Anterior cingulate cortex (tissue), 58 donors: Measurements from ENCODE around the gene TELO2.
"Not testable (repeated sequence)": the region's sequence is repeated elsewhere in the genome, so short reads cannot be mapped to it uniquely, and the experiment has no call there.

Experiments used
- DNase-seq, 58 donors: peaks; one replicate each; lab custom pipeline; 2025; lab: John Stamatoyannopoulos, UW

TELO2 gene

DNA sequence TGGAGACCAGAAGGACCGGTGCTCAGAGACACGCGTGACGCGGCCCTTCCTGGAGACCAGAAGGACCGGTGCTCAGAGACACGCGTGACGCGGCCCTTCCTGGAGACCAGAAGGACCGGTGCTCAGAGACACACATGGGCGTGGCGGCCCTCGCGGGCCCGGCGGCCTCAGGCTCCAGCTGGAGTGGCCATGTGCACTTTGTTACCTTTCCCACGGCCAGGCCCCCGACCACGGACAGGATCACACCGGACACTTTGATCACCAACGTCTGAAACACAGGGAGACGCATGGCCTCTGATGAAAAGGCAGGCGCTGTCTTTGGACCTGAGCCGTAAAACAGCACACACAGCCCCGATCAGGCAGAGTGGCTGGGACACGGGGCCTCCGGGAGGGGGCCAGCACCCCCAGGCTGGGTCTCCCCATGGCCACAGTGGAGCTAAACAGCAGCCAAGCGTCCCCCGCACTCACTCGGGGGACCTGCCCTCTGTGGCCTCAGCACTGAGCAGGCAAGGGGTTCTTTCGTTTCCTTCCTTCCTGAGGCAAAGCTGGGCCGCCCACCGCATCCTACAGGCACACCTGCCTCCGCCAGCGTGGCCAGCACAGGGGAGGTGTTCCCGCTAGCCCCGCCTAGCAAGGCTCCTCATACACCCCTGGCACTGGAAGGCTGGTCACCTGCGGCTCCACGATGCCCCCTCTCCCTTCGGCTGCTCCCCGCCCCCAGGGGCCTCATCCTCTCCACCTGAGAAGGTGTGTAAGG, 35.5 kb upstream of the TELO2 start:
- no peak for DNase-seq

- peak in 3 of 58 donors; percentile 1 to 37 (median 22) for DNase-seq
Observed at GRCh38 chr16:1458336-1458976, 34.7 kb upstream of the TELO2 start.

DNA sequence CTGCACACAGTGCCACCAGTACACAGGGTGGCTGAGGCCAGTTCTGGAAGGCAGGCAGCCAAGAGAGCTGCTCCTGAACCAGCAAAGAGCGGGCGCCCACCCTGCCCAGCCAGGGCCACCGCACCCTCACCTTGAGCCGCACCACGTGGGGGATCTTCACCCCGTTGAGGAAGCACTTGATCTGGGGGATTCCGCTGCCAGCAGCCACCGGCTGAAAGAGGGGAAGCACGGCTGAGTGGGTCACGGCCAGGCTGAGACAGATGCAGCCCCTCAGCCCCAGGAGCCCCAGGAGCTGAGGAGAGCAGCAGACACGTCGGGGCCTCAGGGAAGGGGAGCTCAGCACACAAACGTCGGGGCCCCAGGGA, 34.2 kb upstream of the TELO2 start:
- no peak for DNase-seq

DNA sequence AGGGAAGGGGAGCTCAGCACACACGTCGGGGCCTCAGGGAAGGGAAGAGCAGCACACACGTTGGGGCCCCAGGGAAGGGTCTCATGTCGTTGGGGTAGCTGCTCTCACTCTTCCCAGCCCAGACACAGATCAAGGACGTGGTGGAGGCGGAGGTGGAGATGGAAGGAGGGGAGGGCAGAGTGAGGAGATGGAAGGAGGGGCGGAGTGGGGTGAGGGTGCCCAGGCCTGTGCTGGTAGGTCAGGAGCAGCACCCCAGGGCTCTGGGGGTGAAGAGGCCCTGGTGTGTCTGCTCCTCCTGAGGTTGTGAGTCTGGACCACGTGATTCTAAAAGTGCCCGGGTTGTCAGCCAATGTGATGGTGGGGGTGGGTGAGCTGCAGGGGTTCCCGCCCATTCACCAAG, 33.2 kb upstream of the TELO2 start:
- DNase-seq = no peak

DNA sequence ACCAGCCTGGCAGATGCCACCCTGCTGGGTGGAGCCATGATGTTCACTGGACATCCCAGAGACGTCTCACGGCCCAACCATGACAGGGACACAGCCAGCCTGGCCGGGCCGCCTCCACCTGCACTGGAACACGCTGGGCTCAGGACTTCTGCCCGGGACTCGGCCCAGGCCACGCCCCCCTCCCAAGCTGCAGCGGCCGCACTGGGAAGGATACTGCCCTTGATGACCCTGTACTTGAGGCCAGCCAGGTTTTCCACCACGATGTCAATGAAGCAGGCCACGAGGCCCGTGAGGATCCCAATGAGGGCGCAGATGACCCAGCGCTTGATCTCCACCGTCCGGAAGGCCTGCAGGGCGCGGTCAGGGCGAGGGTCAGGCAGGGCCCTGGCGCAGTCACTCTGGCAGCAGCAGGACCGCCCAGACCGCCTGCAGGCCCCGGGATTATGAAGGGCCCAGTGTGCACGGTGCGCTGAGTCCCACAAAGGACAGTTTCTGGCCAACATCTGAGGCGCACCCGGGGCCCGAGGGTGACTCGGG, 32.5 kb upstream of the TELO2 start:
- DNase-seq = no peak

DNA sequence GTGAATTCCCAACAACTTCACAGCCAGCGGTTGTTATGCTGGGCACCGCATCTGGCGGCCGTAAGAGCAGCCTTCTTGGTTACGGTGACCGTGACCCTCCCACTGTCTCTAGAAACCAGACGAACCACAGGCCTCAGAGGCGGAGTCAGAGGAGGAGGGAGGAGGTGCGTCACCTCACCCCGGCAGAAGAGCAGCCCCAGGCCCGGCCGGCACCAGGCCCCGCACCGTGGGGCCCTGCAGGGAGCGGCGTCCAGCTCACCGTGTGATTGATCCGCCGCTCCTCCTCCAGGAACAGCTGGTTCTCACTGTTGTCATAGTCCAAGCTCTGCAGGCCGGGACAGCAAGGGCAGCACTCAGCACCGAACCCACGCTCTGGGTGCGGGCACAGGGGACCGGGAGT, 32.0 kb upstream of the TELO2 start:
- DNase-seq = no peak

GRCh38 chr16:1464196-1464893, 28.8 kb upstream of the TELO2 start:
- DNase-seq = no peak

DNA sequence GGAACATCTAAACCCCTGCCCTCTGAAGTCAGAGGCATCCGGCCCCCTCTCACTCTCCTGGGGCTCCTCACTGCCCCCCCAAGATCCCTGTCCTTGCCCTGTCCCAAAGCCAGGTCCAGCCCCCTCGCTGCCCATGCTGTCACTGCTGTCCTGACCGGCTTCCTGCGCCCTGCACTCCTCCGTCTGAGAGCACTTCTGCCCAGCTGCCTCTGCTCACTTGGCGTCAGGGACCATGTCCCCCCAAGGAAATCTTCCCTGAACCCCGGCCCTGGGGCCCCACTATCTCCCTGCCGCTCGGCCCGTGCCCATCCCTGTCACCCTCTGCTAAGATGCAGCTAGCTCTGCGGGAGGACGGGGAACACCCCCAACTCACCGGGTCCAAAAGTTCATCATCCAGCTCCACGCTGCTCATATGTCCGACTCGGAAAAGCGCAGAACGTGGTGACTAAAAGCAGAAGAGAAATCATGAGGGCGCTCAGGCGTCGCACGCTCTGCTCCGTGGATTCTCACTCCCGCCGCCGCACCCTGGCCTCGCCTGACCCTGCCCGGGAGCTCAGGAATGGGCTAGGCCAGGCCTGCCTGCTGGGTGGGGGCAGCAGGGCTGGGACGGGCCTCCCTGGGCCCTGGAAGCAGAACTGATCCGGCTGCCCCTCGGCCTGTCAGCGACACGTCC, 28.1 kb upstream of the TELO2 start:
- DNase-seq = no peak

DNA sequence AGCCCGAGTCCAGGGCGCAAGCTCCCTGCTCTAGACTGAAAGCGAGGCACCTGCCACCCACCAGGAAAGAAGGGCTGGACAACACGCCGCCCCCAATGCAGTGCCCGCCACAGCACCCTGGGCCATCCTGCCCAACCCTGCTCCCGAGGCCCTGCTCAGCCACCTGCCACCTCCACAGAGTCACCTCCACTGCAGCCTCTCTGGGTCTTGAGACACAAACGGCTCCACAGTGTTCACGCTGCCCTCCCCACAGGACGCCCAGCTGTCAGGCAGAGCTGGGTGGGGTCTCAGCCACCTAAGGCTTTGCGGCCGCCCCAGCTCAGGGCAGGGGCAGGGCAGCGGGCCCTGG, 27.6 kb upstream of the TELO2 start:
- no peak for DNase-seq

DNA sequence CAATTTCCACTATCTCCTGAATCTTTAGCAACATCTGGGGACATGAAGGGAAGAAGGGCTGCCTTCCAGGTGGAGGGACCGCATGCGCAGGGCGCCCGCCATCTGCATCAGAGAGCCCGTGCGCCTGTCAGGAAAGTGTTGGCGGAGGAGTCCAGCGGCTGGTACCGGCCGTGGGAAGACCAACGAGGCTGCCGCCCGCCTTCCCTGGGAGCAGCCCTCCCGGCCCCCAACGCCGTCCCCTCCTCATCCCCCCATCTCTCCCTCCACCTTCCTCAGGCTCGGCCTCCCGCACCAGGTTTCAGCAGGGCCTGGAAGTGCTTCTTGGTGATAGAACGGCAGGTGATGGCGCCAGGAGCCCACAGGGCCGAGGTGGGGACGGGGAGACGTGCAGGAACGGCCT, 27.1 kb upstream of the TELO2 start:
- DNase-seq = no peak

- no peak for DNase-seq
Observed at GRCh38 chr16:1466968-1467521, 26.1 kb upstream of the TELO2 start.

DNA sequence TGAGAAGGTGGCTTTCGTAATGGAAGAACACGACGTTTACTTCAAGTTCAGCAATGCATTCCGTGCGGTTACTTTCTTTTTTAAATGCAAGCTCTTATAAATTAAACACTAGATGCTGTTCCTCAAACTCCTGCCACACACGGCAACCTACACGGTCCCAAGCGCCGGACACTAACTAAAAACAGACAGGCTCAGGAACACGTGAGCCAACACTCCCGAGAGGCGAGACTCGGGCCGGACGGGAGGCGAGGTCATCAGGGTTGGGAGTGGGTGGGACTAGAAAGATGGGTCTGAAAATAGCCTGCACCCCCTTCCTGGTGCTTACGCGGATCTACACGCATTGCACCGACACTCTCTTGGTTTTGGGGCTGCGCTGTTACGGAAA, 24.7 kb upstream of the TELO2 start:
- no peak for DNase-seq

DNA sequence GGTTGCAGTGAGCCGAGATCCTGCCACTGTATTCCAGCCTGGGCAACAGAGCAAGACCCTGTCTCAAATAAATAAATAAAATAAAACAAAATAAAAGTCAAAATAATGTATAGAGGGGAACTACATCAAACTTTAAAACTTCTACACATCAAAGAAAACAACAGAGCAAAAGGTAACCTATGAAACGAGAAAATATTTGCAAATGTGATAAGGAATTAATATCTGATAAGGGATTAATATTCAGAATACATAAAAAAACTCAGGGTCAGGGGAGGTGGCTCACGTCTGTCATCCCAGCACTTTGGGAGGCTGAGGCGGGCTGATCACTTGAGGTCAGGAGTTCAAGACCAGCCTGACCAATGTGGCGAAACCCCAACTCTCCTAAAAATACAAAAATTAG, 24.0 kb upstream of the TELO2 start:
- not testable (repeated sequence) for DNase-seq

GRCh38 chr16:1469693-1470201, 23.4 kb upstream of the TELO2 start:
- no peak for DNase-seq

DNA sequence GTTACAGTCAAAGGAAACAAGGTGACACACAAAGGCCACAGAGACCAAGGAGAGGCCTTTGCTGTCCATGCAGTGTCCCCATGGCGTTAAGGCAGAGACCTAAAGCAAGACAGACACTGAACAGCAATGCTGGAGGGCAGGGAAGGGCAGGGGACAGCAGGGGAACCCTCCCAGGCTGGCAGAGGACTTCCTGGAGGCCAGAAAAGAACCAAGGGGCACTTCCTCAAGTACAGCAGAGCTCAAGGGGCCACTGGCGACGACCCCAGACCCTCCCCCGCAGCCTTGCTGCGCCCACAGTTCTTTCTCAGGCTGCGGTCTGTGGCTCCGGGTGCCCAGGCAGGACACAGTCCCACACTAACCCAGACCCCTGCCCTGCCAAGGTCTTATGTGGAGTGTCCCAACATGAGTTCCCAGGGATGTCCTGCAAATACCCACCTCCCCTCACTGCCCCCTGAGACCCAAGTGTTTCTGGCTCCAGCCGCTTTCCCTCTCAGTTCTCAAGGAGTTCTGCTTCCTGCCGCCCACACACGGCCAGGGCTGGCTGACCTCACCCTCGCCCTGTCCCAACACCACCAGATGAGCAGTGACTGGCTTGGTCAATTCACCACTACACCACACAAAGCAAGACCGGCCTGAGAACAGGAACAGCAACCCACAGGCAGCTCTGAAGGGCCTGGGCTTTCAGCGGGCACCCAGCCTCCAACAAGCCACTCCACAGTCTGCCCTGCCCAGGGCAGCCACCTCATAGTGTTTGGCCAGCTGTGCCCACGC, 22.5 kb upstream of the TELO2 start:
- no peak for DNase-seq

GRCh38 chr16:1471569-1472194, 21.5 kb upstream of the TELO2 start:
- no peak for DNase-seq

DNA sequence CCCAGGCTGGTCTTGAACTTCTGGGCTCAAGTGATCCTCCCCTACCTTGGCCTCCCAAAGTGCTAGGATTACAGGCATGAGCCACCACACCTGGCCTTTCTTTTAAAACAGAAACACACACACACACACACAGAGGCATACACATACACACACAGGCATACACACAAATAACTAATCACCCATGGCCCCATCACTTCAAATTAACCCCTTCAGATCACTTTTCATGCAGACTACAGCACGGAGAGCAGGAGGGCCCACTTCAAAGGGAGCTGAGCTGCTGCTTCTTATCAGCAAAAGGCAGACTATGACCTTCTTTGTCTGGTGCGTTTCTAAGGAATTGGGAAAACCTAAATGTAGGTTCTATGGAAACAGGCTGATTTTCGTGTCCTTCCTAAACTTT, 20.2 kb upstream of the TELO2 start:
- DNase-seq = no peak

DNA sequence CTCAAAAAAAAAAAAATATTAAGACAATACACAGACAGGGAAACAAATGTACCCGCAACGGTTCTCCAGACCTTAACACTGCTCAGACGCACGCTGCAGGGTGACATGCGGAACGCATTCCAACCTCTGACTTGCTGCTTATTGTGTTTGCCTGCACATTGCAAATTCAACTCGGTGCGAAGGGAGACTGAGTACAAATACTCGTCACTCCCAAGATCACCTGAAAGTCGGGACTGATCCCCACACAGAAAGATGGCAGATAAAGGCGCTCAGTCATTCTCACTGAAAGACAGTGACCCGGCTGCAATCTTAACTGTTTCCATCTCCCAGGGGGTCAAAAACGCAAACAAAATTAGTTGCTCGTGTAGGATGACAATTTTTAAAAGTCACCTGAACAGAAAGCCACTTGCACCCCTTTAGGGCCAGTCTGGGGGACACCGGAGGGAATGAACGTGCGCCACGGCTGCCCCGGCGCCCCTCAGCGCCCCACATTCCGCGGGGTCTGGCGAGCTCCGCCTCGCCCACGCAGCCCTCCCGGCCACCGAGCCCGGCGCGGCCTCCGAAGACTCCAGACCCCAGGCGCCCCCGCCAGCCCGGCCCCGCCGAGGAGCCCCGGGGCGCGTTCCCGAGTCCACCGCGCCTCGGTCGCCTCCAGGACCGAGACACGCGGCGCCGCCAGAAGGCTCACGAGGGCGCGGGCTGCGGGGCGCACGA, 18.9 kb upstream of the TELO2 start:
- DNase-seq = no peak
